Nephron progenitor cell (in vitro differentiated cells): ENCODE measurements around the gene PEX11B.

Experiments used
- DNase-seq: peaks from one replicate; pipeline ENCODE4 v3.0.0; 2021
- H3K27ac Mint-ChIP-seq: 2 replicates; pipeline ENCODE4 v1.8.0; 2021; ENCODE audit warnings: mild to moderate bottlenecking, moderate library complexity, mixed read lengths
- H3K27me3 Mint-ChIP-seq: 2 replicates; pipeline ENCODE4 v1.8.0; 2021; ENCODE audit warnings: mild to moderate bottlenecking, low read depth, mixed read lengths; ENCODE audit not compliant: poor library complexity
- H3K36me3 Mint-ChIP-seq: 2 replicates; pipeline ENCODE4 v1.8.0; 2021; ENCODE audit warnings: low read depth, mixed read lengths
- H3K4me1 Mint-ChIP-seq: 2 replicates; pipeline ENCODE4 v1.8.0; 2021; ENCODE audit warnings: mixed read lengths
- H3K4me3 Mint-ChIP-seq: 2 replicates; pipeline ENCODE4 v1.8.0; 2021; ENCODE audit warnings: mild to moderate bottlenecking, moderate library complexity, mixed read lengths
- H3K9me3 Mint-ChIP-seq: 2 replicates; pipeline ENCODE4 v1.8.0; 2021; ENCODE audit warnings: mild to moderate bottlenecking, moderate library complexity, mixed read lengths
- CTCF ChIP-seq: fragments of 200-600 bp; sonication (generic); IDR thresholded peaks from 2 replicates; pipeline ENCODE4 v1.5.0; 2021; ENCODE audit warnings: antibody characterized with exemption

PEX11B gene

GRCh38 chr1:145906954-145907753 lies 11.4 kb downstream of the PEX11B start:
- H3K36me3 Mint-ChIP-seq: no peaks in the 10 kb centered on the region
- no peaks in the 10 kb centered on the region for H3K9me3 Mint-ChIP-seq
- no peak overlapping the region for H3K27ac Mint-ChIP-seq
- H3K4me1 Mint-ChIP-seq: peaks cover 35% of the 10 kb centered on the region
- H3K27me3 Mint-ChIP-seq: peaks cover 10% of the 10 kb centered on the region
- no peak overlapping the region for H3K4me3 Mint-ChIP-seq
- no peak for DNase-seq
- no peak for TF ChIP-seq CTCF

DNA sequence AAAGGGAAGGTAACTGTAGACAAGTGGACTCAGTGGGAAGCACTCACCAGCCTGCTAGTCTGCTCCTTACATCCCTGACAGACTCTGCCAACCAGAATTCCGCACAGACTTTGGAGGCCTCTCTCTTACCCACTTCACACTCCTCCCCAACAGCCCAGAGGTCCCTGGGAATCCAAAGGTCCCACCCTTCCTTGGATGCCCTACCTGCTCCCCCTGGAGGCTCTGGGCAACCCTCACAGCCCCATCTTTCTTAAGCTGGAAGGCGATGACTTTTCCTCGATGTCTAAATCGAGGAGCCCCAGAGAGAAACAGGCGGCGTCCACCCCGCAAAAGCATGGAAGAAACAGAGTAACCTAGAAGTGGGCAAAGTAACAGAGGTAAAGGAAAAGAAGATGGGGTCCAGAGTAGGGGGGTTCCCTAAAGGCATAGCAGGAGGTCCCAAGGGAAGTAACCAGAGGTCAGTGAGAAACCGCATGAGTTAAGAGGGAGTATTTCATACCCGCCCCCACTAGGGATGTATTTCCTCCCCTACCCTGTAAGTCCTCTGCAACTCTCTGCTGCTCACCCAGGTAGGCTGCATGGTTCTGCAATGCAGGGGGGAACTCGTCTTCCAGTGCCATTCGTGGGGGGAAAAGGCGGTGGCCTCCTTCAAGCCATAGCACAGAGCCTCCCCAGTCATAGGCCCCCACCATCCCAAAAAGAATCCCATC lies 17.1 kb downstream of the PEX11B start:
- Mint-ChIP-seq H3K4me1 (peaks cover 33% of the 10 kb centered on the region), H3K27me3 (peaks cover 17% of the 10 kb centered on the region), H3K27ac (peak overlapping the region; percentile 15), H3K9me3 (no peaks in the 10 kb centered on the region), H3K36me3 (no peaks in the 10 kb centered on the region), H3K4me3 (no peak overlapping the region)
- no peak for TF ChIP-seq CTCF
- no peak for DNase-seq

DNA sequence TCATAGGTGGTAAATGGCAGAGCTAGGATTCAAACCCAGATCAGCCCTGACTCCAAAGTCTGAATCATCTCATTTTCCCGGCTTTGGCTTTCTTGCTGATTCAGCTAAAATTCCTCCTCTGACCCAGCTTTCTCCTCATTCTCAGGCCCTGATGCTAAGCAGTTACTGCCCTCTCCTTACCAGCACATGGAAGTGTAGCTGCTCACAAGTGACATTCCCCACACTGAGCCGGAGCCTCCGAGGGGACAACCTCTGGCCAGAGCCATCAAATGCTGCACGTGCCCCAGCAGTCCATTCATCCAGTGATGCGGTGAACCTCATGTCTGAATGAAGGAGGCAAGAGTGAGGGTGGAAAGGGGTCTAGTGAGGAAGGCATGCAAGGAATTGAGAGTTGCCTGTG lies 19.8 kb downstream of the PEX11B start:
- TF ChIP-seq CTCF: no peak
- no peak overlapping the region for H3K27ac Mint-ChIP-seq
- H3K27me3 Mint-ChIP-seq: peaks cover 21% of the 10 kb centered on the region
- H3K4me3 Mint-ChIP-seq: no peak overlapping the region
- H3K4me1 Mint-ChIP-seq: peaks cover 32% of the 10 kb centered on the region
- H3K36me3 Mint-ChIP-seq: no peaks in the 10 kb centered on the region
- DNase-seq: no peak
- no peaks in the 10 kb centered on the region for H3K9me3 Mint-ChIP-seq

DNA sequence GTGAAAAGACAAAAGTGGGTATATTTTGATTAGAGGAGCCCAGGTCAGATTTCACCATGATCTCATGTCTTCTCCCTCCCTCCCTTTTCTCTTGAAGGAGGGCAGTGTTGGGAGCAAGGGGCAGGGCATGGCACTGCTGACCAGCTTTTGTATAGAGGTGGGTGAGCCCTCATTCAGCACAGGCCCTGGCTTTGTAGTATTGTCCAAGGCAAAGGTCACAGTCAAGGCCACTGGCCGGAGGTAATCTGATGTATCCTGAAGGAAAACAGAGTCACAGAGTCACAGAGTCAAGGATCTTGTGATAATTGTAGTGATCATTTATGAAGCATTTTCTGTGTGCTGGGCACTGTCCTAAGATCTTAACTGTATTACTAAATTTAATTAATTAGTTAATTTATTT lies 20.5 kb downstream of the PEX11B start:
- no peak overlapping the region for H3K4me3 Mint-ChIP-seq
- peaks cover 36% of the 10 kb centered on the region for H3K4me1 Mint-ChIP-seq
- TF ChIP-seq CTCF: no peak
- DNase-seq: no peak
- no peak overlapping the region for H3K27ac Mint-ChIP-seq
- no peaks in the 10 kb centered on the region for H3K9me3 Mint-ChIP-seq
- H3K36me3 Mint-ChIP-seq: no peaks in the 10 kb centered on the region
- peaks cover 21% of the 10 kb centered on the region for H3K27me3 Mint-ChIP-seq

GRCh38 chr1:145895471-145895870 lies 23.0 kb downstream of the PEX11B start:
- DNase-seq: no peak
- Mint-ChIP-seq H3K4me1 (peaks cover 41% of the 10 kb centered on the region), H3K27me3 (peaks cover 8% of the 10 kb centered on the region), H3K9me3 (no peaks in the 10 kb centered on the region), H3K36me3 (no peaks in the 10 kb centered on the region), H3K27ac (no peak overlapping the region), H3K4me3 (no peak overlapping the region)
- no peak for TF ChIP-seq CTCF
